Astrocyte (in vitro differentiated cells and primary cell): ENCODE data around the gene SLCO3A1.

Experiments
- EZH2 ChIP-seq: IDR thresholded peaks from 2 replicates; pipeline ENCODE4 v1.6.1; 2012; ENCODE audit warnings: mild to moderate bottlenecking, low read length, inconsistent platforms; ENCODE audit not compliant: insufficient read depth
- TF ChIP-seq, protein P1 (sequence below): IDR thresholded peaks from 2 replicates; pipeline ENCODE4 v1.5.1; 2011; ENCODE audit warnings: low read depth, mild to moderate bottlenecking, inconsistent platforms, low read length, moderate library complexity; ENCODE audit not compliant: insufficient read depth

DNA sequence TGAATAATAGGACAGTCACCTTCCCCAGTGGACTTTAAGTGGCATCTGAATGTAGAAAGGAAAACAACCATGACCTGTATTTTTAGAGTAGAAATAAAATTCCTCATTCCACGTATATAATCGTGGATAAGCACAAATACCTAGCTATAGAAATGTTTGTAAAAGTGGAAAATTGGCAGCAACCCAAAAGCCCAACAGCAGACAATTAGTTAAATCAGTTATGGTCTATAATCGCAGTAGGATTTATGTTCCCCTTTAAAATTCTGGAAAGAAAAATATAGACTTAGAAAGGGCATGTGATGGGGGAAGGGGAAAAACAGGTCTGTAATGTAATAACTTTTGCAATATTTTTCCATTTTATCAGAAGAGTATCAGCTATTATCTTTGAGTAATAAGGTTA is 298.2 kb downstream of the SLCO3A1 start:
- TF ChIP-seq, protein P1, sequence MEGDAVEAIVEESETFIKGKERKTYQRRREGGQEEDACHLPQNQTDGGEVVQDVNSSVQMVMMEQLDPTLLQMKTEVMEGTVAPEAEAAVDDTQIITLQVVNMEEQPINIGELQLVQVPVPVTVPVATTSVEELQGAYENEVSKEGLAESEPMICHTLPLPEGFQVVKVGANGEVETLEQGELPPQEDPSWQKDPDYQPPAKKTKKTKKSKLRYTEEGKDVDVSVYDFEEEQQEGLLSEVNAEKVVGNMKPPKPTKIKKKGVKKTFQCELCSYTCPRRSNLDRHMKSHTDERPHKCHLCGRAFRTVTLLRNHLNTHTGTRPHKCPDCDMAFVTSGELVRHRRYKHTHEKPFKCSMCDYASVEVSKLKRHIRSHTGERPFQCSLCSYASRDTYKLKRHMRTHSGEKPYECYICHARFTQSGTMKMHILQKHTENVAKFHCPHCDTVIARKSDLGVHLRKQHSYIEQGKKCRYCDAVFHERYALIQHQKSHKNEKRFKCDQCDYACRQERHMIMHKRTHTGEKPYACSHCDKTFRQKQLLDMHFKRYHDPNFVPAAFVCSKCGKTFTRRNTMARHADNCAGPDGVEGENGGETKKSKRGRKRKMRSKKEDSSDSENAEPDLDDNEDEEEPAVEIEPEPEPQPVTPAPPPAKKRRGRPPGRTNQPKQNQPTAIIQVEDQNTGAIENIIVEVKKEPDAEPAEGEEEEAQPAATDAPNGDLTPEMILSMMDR: no peak
- no peak for TF ChIP-seq EZH2
